Fibroblast of mammary gland (primary cell): Measurements from ENCODE around the gene HEG1.

Experiments used
- DNase-seq: peaks from one replicate; pipeline ENCODE4 v3.0.0-alpha.2; 2010; ENCODE audit warnings: low read depth
- H3K4me3 ChIP-seq: 2 replicates; pipeline ENCODE4 v1.5.1; 2011; ENCODE audit warnings: low read depth, mild to moderate bottlenecking, low read length, moderate library complexity; ENCODE audit not compliant: control insufficient read depth
- TF ChIP-seq, protein P1 (sequence below): conservative IDR thresholded peaks from 2 replicates; pipeline ENCODE4 v1.5.1; 2011; ENCODE audit warnings: low read depth, low read length, inconsistent platforms; ENCODE audit not compliant: control insufficient read depth, insufficient read depth

The HEG1 gene, protein sequence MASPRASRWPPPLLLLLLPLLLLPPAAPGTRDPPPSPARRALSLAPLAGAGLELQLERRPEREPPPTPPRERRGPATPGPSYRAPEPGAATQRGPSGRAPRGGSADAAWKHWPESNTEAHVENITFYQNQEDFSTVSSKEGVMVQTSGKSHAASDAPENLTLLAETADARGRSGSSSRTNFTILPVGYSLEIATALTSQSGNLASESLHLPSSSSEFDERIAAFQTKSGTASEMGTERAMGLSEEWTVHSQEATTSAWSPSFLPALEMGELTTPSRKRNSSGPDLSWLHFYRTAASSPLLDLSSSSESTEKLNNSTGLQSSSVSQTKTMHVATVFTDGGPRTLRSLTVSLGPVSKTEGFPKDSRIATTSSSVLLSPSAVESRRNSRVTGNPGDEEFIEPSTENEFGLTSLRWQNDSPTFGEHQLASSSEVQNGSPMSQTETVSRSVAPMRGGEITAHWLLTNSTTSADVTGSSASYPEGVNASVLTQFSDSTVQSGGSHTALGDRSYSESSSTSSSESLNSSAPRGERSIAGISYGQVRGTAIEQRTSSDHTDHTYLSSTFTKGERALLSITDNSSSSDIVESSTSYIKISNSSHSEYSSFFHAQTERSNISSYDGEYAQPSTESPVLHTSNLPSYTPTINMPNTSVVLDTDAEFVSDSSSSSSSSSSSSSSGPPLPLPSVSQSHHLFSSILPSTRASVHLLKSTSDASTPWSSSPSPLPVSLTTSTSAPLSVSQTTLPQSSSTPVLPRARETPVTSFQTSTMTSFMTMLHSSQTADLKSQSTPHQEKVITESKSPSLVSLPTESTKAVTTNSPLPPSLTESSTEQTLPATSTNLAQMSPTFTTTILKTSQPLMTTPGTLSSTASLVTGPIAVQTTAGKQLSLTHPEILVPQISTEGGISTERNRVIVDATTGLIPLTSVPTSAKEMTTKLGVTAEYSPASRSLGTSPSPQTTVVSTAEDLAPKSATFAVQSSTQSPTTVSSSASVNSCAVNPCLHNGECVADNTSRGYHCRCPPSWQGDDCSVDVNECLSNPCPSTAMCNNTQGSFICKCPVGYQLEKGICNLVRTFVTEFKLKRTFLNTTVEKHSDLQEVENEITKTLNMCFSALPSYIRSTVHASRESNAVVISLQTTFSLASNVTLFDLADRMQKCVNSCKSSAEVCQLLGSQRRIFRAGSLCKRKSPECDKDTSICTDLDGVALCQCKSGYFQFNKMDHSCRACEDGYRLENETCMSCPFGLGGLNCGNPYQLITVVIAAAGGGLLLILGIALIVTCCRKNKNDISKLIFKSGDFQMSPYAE (N-terminal part only)

DNA sequence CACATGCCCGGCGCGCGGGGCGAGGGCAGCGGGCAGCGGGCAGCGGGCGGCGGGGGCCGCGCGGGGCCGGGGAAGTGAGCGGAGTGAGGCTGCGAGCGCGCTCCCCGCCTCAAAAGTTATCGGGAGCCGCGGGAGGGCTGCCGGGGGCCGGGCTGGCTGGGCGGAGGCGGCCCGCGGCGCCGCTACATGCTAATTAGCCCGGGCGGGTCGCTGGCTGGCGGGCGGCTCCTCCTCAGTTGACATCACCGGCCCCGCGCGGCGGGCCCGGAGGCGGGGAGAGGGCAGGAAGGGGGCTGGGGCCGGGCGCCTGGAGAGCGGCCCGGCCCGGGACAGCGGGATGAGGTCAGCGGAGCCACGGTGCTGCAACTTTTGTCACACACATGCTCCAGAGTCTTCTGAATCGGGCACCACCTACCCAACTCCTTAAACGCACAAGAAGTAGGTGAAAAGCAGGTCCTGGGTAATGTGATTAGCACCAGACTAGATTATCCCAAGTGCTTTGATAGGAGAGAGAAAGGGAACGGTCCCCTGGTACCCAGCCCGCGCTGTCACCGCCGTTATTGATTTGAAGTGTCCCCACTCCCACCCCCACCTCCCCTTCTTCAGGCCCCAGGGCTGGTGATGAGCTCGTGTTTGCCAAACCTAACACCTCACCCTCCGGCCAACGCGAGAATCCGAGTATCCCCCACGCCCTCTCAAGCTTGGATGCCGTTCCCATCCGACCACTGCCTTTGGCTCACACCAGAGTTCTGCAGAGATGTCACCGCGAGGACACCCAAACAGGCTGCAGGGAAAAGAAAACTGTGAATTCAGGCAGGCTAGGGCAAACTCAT is at the start of gene HEG1:
HEG1 (minus strand) TSS at position 85 of the 833 bp plus-strand sequence. CDS start 107 bp downstream, outside the sequence.
- peak within 1 kb of the TSS; percentile 91 for H3K4me3 ChIP-seq

DNA sequence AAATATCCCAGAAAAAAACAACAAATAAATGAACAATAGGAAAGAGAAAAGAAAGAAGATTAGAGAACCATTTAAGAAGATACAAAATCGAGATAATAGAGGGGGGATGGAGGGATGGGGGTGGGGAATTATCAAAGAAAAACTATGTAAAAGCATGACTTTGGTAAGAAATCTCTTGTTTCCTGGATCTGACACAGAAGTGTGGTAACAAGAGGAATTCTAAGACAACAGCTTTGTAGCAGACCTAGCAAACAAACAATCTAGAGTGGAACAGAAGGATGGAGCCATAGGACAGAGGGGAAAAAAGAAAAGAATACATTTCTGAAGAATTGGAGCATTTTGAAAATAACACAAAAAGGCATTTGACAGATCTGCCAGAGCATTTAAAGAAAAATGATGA is 49.3 kb upstream of the HEG1 start:
- H3K4me3 ChIP-seq, result no peak overlapping the region
- TF ChIP-seq, protein P1, sequence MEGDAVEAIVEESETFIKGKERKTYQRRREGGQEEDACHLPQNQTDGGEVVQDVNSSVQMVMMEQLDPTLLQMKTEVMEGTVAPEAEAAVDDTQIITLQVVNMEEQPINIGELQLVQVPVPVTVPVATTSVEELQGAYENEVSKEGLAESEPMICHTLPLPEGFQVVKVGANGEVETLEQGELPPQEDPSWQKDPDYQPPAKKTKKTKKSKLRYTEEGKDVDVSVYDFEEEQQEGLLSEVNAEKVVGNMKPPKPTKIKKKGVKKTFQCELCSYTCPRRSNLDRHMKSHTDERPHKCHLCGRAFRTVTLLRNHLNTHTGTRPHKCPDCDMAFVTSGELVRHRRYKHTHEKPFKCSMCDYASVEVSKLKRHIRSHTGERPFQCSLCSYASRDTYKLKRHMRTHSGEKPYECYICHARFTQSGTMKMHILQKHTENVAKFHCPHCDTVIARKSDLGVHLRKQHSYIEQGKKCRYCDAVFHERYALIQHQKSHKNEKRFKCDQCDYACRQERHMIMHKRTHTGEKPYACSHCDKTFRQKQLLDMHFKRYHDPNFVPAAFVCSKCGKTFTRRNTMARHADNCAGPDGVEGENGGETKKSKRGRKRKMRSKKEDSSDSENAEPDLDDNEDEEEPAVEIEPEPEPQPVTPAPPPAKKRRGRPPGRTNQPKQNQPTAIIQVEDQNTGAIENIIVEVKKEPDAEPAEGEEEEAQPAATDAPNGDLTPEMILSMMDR, result no peak
- no peak for DNase-seq

More for the DNA sequence above, at the start of gene HEG1:
- DNase-seq, result peak; percentile 77
- TF ChIP-seq, protein P1, result no peak

DNA sequence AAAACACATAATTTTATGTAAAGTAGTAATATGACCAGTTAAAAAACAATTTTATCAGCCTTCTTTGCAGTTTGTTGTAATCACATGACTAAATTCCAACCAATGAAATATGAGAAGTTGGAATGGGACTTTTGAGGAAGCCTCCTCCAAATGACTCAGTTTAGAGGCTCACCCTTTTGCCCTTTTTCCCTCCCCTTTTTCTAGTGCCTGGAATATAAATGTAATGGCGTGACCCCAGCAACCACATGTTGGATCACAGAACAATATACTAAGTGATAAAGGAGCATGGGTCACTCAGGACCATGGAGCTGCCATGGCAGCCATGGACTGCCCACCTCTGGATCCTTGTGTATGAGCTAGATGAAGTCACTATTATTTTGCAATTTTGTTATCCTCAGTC is 48.8 kb upstream of the HEG1 start:
- TF ChIP-seq, protein P1, result no peak
- peak; percentile 46 for DNase-seq
- no peak overlapping the region for H3K4me3 ChIP-seq

DNA sequence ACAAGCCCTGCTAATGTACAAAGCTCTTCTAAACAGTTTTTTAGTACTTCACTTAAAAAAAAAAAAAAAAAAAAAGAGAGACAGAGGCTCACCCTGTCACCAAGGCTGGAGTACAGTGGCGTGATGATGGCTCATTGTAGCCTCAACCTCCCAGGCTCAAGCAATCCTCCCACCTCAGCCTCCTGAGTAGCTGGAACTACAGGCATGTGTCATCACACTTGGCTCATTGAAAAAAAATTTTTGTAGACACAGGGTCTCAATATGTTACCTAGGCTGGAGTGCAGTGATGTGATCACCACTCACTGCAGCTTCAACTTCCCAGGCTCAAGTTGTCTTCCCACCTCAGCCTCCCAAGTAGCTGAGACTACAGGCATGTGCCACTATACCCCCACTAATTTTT is 47.6 kb upstream of the HEG1 start:
- no peak for DNase-seq
- TF ChIP-seq, protein P1, result no peak
- H3K4me3 ChIP-seq, result no peak overlapping the region

DNA sequence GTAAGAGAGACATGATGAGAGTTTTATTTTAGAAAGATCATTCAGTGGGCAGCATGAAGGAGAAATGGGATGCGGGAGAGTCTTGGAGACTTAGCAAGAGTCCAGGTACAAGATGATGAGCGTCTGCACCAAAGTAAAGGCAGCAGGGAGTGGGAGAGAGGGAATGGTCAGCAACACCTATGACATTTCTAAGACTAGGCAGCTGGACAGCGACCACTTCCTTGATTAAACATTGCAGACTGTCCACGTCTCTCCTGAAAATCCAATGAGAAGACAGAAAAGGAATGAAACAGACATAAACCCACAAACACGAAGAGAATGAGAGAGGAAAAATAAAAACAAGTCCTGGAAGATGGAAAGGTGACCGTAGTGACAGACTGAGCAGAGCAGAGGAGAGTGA is 46.7 kb upstream of the HEG1 start:
- no peak overlapping the region for H3K4me3 ChIP-seq
- TF ChIP-seq, protein P1, result no peak

More for the DNA sequence above, 46.7 kb upstream of the HEG1 start:
- DNase-seq, result no peak
